H9 (cell line): ENCODE measurements around the gene ZNF407. TPM values are rescaled to one million over a fixed set of nuclear protein-coding genes. Genes with fewer than 3 reads are reported as not detected.
"Not testable (repeated sequence)": the region's sequence is repeated elsewhere in the genome, so short reads cannot be mapped to it uniquely, and the experiment has no call there.

Source experiments
- DNase-seq: peaks from one replicate; pipeline ENCODE4 v3.0.0-alpha.2; 2017
- H2AFZ ChIP-seq: one replicate; pipeline ENCODE4 v1.6.1; 2013; ENCODE audit warnings: mild to moderate bottlenecking, low read length, control low read depth, moderate library complexity
- H2AK5ac ChIP-seq: 2 replicates; pipeline ENCODE4 v1.6.1; 2013; ENCODE audit warnings: low read length, control low read depth, mixed read lengths; ENCODE audit not compliant: insufficient read length
- H2BK120ac ChIP-seq: one replicate; pipeline ENCODE4 v1.6.1; 2013; ENCODE audit warnings: low read depth, mild to moderate bottlenecking, low read length, control low read depth, inconsistent platforms; ENCODE audit not compliant: poor library complexity, severe bottlenecking
- H2BK12ac ChIP-seq: 2 replicates; pipeline ENCODE4 v1.6.1; 2013; ENCODE audit warnings: low read length, control low read depth, mixed read lengths, low read depth; ENCODE audit not compliant: insufficient read length
- H2BK15ac ChIP-seq: 2 replicates; pipeline ENCODE4 v1.6.1; 2013; ENCODE audit warnings: low read depth, low read length, control low read depth
- H2BK20ac ChIP-seq: one replicate; pipeline ENCODE4 v1.6.1; 2013; ENCODE audit warnings: low read depth, mild to moderate bottlenecking, low read length, control low read depth, inconsistent platforms; ENCODE audit not compliant: poor library complexity, severe bottlenecking
- H2BK5ac ChIP-seq: 2 replicates; pipeline ENCODE4 v1.6.1; 2013; ENCODE audit warnings: low read length, control low read depth, mixed read lengths; ENCODE audit not compliant: insufficient read length
- H3K14ac ChIP-seq: 2 replicates; pipeline ENCODE4 v1.6.1; 2013; ENCODE audit warnings: low read length, control low read depth; ENCODE audit not compliant: insufficient read depth
- H3K18ac ChIP-seq: 2 replicates; pipeline ENCODE4 v1.6.1; 2013; ENCODE audit warnings: low read depth, mild to moderate bottlenecking, mixed read lengths, low read length, control low read depth; ENCODE audit not compliant: insufficient read length
- H3K23ac ChIP-seq: 2 replicates; pipeline ENCODE4 v1.6.1; 2013; ENCODE audit warnings: low read length, control low read depth, mixed read lengths, low read depth; ENCODE audit not compliant: insufficient read length
- H3K23me2 ChIP-seq: 2 replicates; pipeline ENCODE4 v1.6.1; 2013; ENCODE audit warnings: low read depth, mild to moderate bottlenecking, mixed read lengths, low read length, control low read depth; ENCODE audit not compliant: insufficient read length, poor library complexity, severe bottlenecking
- H3K27ac ChIP-seq: 2 replicates; pipeline ENCODE4 v1.5.1; 2013; ENCODE audit warnings: low read length, control low read depth, mixed read lengths, low read depth; ENCODE audit not compliant: insufficient read length
- H3K27me3 ChIP-seq: 2 replicates; pipeline ENCODE4 v1.6.1; 2013; ENCODE audit warnings: low read length, control low read depth, inconsistent platforms; ENCODE audit not compliant: insufficient read depth
- H3K4ac ChIP-seq: 2 replicates; pipeline ENCODE4 v1.6.1; 2013; ENCODE audit warnings: low read depth, mild to moderate bottlenecking, control low read depth, inconsistent platforms, low read length, moderate library complexity
- H3K4me1 ChIP-seq: 2 replicates; pipeline ENCODE4 v1.6.1; 2013; ENCODE audit warnings: low read length, control low read depth, inconsistent platforms; ENCODE audit not compliant: insufficient read depth
- H3K4me2 ChIP-seq: 2 replicates; pipeline ENCODE4 v1.6.1; 2013; ENCODE audit warnings: low read length, control low read depth, mixed read lengths; ENCODE audit not compliant: insufficient read length, insufficient read depth
- H3K56ac ChIP-seq: 2 replicates; pipeline ENCODE4 v1.6.1; 2013; ENCODE audit warnings: low read depth, mild to moderate bottlenecking, mixed read lengths, low read length, control low read depth; ENCODE audit not compliant: insufficient read length
- H3K79me1 ChIP-seq: 2 replicates; pipeline ENCODE4 v1.6.1; 2013; ENCODE audit warnings: low read depth, mild to moderate bottlenecking, moderate library complexity, low read length, control low read depth, inconsistent platforms; ENCODE audit not compliant: insufficient read depth, poor library complexity, severe bottlenecking
- H3K79me2 ChIP-seq: 2 replicates; pipeline ENCODE4 v1.6.1; 2013; ENCODE audit warnings: low read length, control low read depth, inconsistent platforms; ENCODE audit not compliant: insufficient read depth
- H3K9ac ChIP-seq: 2 replicates; pipeline ENCODE4 v1.6.1; 2013; ENCODE audit warnings: low read length, control low read depth, mixed read lengths; ENCODE audit not compliant: insufficient read length; ENCODE audit errors: extremely low read depth
- H3K9me3 ChIP-seq: one replicate; pipeline ENCODE4 v1.6.1; 2013; ENCODE audit warnings: low read depth, low read length, inconsistent platforms; ENCODE audit not compliant: control insufficient read depth
- H3T11ph ChIP-seq: one replicate; pipeline ENCODE4 v1.6.1; 2013; ENCODE audit warnings: mild to moderate bottlenecking, low read length, control low read depth, inconsistent platforms
- H4K20me1 ChIP-seq: one replicate; pipeline ENCODE4 v1.6.1; 2013; ENCODE audit not compliant: control insufficient read depth, insufficient read length, insufficient read depth
- H4K5ac ChIP-seq: 2 replicates; pipeline ENCODE4 v1.6.1; 2013; ENCODE audit warnings: low read depth, mild to moderate bottlenecking, mixed read lengths, low read length, control low read depth; ENCODE audit not compliant: insufficient read length
- H4K8ac ChIP-seq: replicated peaks from 2 replicates; pipeline ENCODE4 v1.6.1; 2013; ENCODE audit warnings: low read length, control low read depth, mixed read lengths, low read depth; ENCODE audit not compliant: insufficient read length
- H4K91ac ChIP-seq: 2 replicates; pipeline ENCODE4 v1.6.1; 2013; ENCODE audit warnings: low read depth, mild to moderate bottlenecking, moderate library complexity, mixed read lengths, low read length, control low read depth; ENCODE audit not compliant: insufficient read length
- H3K27ac Mint-ChIP-seq, 3 experiments: 2 replicates in 2 of 3; 3 replicates in 1 of 3; pipeline ENCODE4 v1.8.0; 2020 to 2021; ENCODE audit warnings: mixed read lengths in 3 of 3, mild to moderate bottlenecking in 1 of 3, moderate library complexity in 1 of 3
- H3K27me3 Mint-ChIP-seq: 2 replicates; pipeline ENCODE4 v1.8.0; 2021; ENCODE audit warnings: low read depth, mild to moderate bottlenecking, moderate library complexity, mixed read lengths
- H3K36me3 Mint-ChIP-seq, 3 experiments: 2 replicates in 2 of 3; 3 replicates in 1 of 3; pipeline ENCODE4 v1.8.0; 2020 to 2021; ENCODE audit warnings: low read depth in 3 of 3, mixed read lengths in 3 of 3; ENCODE audit not compliant: insufficient read depth in 1 of 3
- H3K4me1 Mint-ChIP-seq, 2 experiments: 2 replicates each; pipeline ENCODE4 v1.8.0; 2020; ENCODE audit warnings: mixed read lengths in 2 of 2
- H3K4me3 Mint-ChIP-seq, 2 experiments: 2 replicates in 1 of 2; 3 replicates in 1 of 2; pipeline ENCODE4 v1.8.0; 2020 to 2021; ENCODE audit warnings: mild to moderate bottlenecking in 2 of 2, mixed read lengths in 2 of 2, moderate library complexity in 1 of 2
- H3K9me3 Mint-ChIP-seq, 2 experiments: 2 replicates in 1 of 2; 3 replicates in 1 of 2; pipeline ENCODE4 v1.8.0; 2020; ENCODE audit warnings: mild to moderate bottlenecking in 2 of 2, mixed read lengths in 2 of 2, moderate library complexity in 1 of 2
- CTCF ChIP-seq: fragments of 200-600 bp; sonication (generic); conservative IDR thresholded peaks from 3 replicates; pipeline ENCODE4 v1.8.0; 2021; ENCODE audit warnings: antibody characterized with exemption, mild to moderate bottlenecking
- WGBS: extraction: QIAGEN DNeasy Blood & Tissue Kit; methylation state at CpG from one replicate; pipeline ENCODE4 v1.1.7; 2013; ENCODE audit warnings: missing lambda C conversion rate, low lambda C conversion rate, mixed read lengths; ENCODE audit not compliant: insufficient read length; ENCODE audit errors: extremely low coverage; 5-methylcytosine and 5-hydroxymethylcytosine counted together
- total RNA-seq: library from RNA; stranded (reverse); gene quantifications from 2 replicates; pipeline ENCODE4 v1.2.1, GENCODE V29; 2021

ZNF407 gene
- total RNA-seq, 1 experiment from 2014 or later: 8.7 TPM

DNA sequence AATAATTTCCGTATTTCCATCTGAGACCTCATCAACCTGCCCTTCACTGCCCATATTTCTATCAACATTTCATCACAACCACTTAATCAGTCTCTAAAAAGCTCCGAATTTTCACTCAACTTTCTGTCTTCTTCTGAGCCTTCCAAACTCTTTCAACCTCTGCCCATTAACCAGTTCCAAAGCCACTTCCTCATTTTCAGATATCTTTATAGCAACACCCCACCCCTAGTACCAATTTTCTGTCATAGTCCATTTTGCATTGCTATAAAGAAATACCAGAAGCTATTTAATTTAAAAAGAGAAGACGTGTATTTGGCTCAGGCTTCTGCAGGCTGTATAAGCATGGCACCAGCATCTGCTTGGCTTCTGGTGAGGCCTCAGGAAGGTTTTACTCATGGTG is 504.2 kb downstream of the ZNF407 start:
- Histone ChIP-seq H3K27ac (no peak overlapping the region), H2AK5ac (no peak overlapping the region), H3K56ac (no peak overlapping the region), H3K9me3 (peaks cover 10% of the 10 kb centered on the region), H2BK12ac (no peak overlapping the region), H2BK120ac (no peak overlapping the region), H3K79me2 (no peaks in the 10 kb centered on the region), H3K27me3 (no peaks in the 10 kb centered on the region), H3K4me1 (no peaks in the 10 kb centered on the region), H3K9ac (no peak overlapping the region), H2BK15ac (no peak overlapping the region), H2BK20ac (no peak overlapping the region), H3K23ac (no peak overlapping the region), H3K4ac (no peak overlapping the region), H3K79me1 (no peaks in the 10 kb centered on the region), H3K14ac (no peak overlapping the region), H2AFZ (no peak overlapping the region), H3T11ph (no peak overlapping the region), H3K18ac (no peak overlapping the region), H4K5ac (no peak overlapping the region), H3K23me2 (no peaks in the 10 kb centered on the region), H4K8ac (no peak overlapping the region), H4K91ac (no peak overlapping the region), H4K20me1 (no peaks in the 10 kb centered on the region), H2BK5ac (no peak overlapping the region), H3K4me2 (no peak overlapping the region)
- no peaks in the 10 kb centered on the region; the same call in 1 of the 2 replicates for H3K27me3 Mint-ChIP-seq
- H3K9me3 Mint-ChIP-seq: peaks cover 20 to 24% of the 10 kb centered on the region in 2 experiments
- TF ChIP-seq CTCF: no peak
- 100% methylated on average over 1 of the region's 3 CpGs for whole genome bisulfite sequencing
- no peaks in the 10 kb centered on the region for H3K4me1 Mint-ChIP-seq
- no peak overlapping the region for H3K27ac Mint-ChIP-seq
- DNase-seq: no peak
- peaks cover 6 to 15% (median 12%) of the 10 kb centered on the region in 3 experiments for H3K36me3 Mint-ChIP-seq
- no peak overlapping the region for H3K4me3 Mint-ChIP-seq

GRCh38 chr18:75104029-75104428 is 506.4 kb downstream of the ZNF407 start:
- H3K36me3 Mint-ChIP-seq: peaks cover 6 to 15% (median 12%) of the 10 kb centered on the region in 3 experiments
- not testable (repeated sequence) for H3K9me3 ChIP-seq, H2BK120ac ChIP-seq, H3K9ac ChIP-seq, H3K14ac ChIP-seq, DNase-seq, H3K4me1 Mint-ChIP-seq, H3K27ac ChIP-seq, H2AK5ac ChIP-seq, H4K20me1 ChIP-seq, H3T11ph ChIP-seq, H4K5ac ChIP-seq, H3K27ac Mint-ChIP-seq, H3K4me2 ChIP-seq, H2BK15ac ChIP-seq, H3K23ac ChIP-seq, H3K4me3 Mint-ChIP-seq, H2BK20ac ChIP-seq, H3K4ac ChIP-seq, H3K79me1 ChIP-seq, H4K8ac ChIP-seq, H3K27me3 ChIP-seq, H4K91ac ChIP-seq, H3K27me3 Mint-ChIP-seq, H2AFZ ChIP-seq, H3K56ac ChIP-seq, H2BK5ac ChIP-seq, H3K79me2 ChIP-seq, H3K23me2 ChIP-seq, H3K4me1 ChIP-seq, H3K18ac ChIP-seq, H2BK12ac ChIP-seq
- WGBS: no CpG with 5 or more reads among the region's 6 CpGs
- peaks cover 20 to 22% of the 10 kb centered on the region in 2 experiments for H3K9me3 Mint-ChIP-seq
